CD4-positive, alpha-beta T cell (primary cell): ENCODE measurements around the gene KCTD6. TPM values are rescaled to one million over a fixed set of nuclear protein-coding genes. Genes with fewer than 3 reads are reported as not detected.

Source experiments
- ATAC-seq: fragments of 200-7000 bp; cut with Tn5 transposase; one replicate; pipeline ENCODE4 v1.10.0; 2022; ENCODE audit warnings: mild to moderate bottlenecking; ENCODE audit not compliant: poor library complexity
- CTCF ChIA-PET: fragments of 350-600 bp; sonication (Branson Sonifier 250); formaldehyde crosslinking; loops from one replicate; lab custom pipeline; 2021; ENCODE audit warnings: antibody characterized with exemption, inconsistent platforms; lab: Charles Lee
- POLR2A ChIA-PET: fragments of 350-600 bp; sonication (Branson Sonifier 250); formaldehyde crosslinking; loops from one replicate; lab custom pipeline; 2021; ENCODE audit warnings: antibody characterized with exemption, inconsistent platforms; lab: Charles Lee
- DNase-seq, 14 experiments: peaks; one replicate each; pipeline ENCODE4 v3.0.0-alpha.2; 2013 to 2020; ENCODE audit warnings: mixed read lengths in 2 of 14
- H3K27ac ChIP-seq, 2 donors: one replicate each; pipeline versions ENCODE4 v1.5.1 to v1.7.0; 2013; ENCODE audit warnings: low read length in 2 of 2, low read depth in 1 of 2, mild to moderate bottlenecking in 1 of 2
- H3K27me3 ChIP-seq, 2 experiments: 1 replicate in 1 of 2; 2 replicates in 1 of 2; pipeline versions ENCODE4 v1.6.1 to v1.7.0; 2013; ENCODE audit warnings: low read length in 2 of 2, control low read depth in 1 of 2, mild to moderate bottlenecking in 1 of 2, moderate library complexity in 1 of 2; ENCODE audit not compliant: insufficient read depth in 2 of 2, control insufficient read depth in 1 of 2
- H3K36me3 ChIP-seq: one replicate; pipeline ENCODE4 v1.6.1; 2013; ENCODE audit warnings: low read length, control low read depth; ENCODE audit not compliant: insufficient read depth
- H3K4me1 ChIP-seq: one replicate; pipeline ENCODE4 v1.6.1; 2013; ENCODE audit warnings: low read length, control low read depth; ENCODE audit not compliant: insufficient read depth
- H3K4me3 ChIP-seq: one replicate; pipeline ENCODE4 v1.5.1; 2013; ENCODE audit warnings: mild to moderate bottlenecking, low read length, moderate library complexity
- H3K9me3 ChIP-seq, 2 experiments: 1 replicate in 1 of 2; 2 replicates in 1 of 2; pipeline versions ENCODE4 v1.6.1 to v1.7.0; 2013; ENCODE audit warnings: low read length in 2 of 2, mild to moderate bottlenecking in 2 of 2, control low read depth in 1 of 2, moderate library complexity in 1 of 2; ENCODE audit not compliant: control insufficient read depth in 1 of 2, insufficient read depth in 1 of 2
- H3K27ac Mint-ChIP-seq: one replicate; pipeline ENCODE4 v1.8.0; 2020; ENCODE audit warnings: mixed read lengths
- H3K27me3 Mint-ChIP-seq: one replicate; pipeline ENCODE4 v1.8.0; 2021; ENCODE audit warnings: mixed read lengths
- H3K36me3 Mint-ChIP-seq: one replicate; pipeline ENCODE4 v1.8.0; 2021; ENCODE audit warnings: low read depth, mixed read lengths
- H3K4me1 Mint-ChIP-seq: one replicate; pipeline ENCODE4 v1.8.0; 2021; ENCODE audit warnings: low read depth, mixed read lengths
- H3K4me3 Mint-ChIP-seq: one replicate; pipeline ENCODE4 v1.8.0; 2020; ENCODE audit warnings: mild to moderate bottlenecking, mixed read lengths
- H3K9me3 Mint-ChIP-seq: one replicate; pipeline ENCODE4 v1.8.0; 2020; ENCODE audit warnings: mixed read lengths
- intact Hi-C, 2 experiments: fragments of 100-400 bp; cut with DNase I in 1 of 2; cut with micrococcal nuclease in 1 of 2; formaldehyde crosslinking; loops; one replicate each; pipeline versions ENCODE4 v1.15.1 to v1.9.0; 2023 to 2025; cut with DNase I, micrococcal nuclease
- total RNA-seq, 174 experiments: library from RNA in 2 of 174; stranded (reverse) in 2 of 174; gene quantifications; one replicate each; pipeline ENCODE4 v1.2.3 and lab custom pipeline; 2021 to 2026
- TF ChIP-seq, protein P1 (sequence below): fragments of 200-600 bp; IDR thresholded peaks from one replicate; pipeline ENCODE4 v1.8.0; 2022; ENCODE audit warnings: antibody characterized with exemption, mild to moderate bottlenecking

The KCTD6 gene
- total RNA-seq, 2 experiments from 2014 or later, result 3.8 to 5.0 TPM

DNA sequence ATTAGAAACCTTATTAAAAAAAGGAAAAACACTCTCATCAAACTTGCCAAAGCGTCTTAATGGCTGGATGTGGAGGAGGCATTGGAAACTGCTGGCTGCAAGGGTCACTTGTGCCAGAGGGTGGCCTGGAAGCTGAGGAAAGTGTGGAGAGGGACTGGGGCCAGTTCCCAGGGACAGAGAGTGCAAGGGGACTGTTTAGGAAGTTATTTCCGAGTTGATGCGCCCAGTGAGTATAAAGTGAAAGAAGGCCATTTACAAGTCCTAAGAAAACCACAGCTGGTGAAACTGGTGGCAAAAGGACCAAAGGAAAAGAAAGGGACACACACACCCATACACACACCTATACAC is 7.2 kb upstream of the KCTD6 start:
- intact Hi-C loops, result no loop called here
- Mint-ChIP-seq H3K27ac (no peak overlapping the region), H3K36me3 (no peaks in the 10 kb centered on the region), H3K4me3 (no peak overlapping the region), H3K27me3 (no peaks in the 10 kb centered on the region), H3K4me1 (peaks cover 4% of the 10 kb centered on the region), H3K9me3 (no peaks in the 10 kb centered on the region)
- Histone ChIP-seq H3K9me3 (no peaks in the 10 kb centered on the region), H3K4me3 (no peak overlapping the region), H3K27ac (no peak overlapping the region), H3K36me3 (no peaks in the 10 kb centered on the region), H3K4me1 (no peaks in the 10 kb centered on the region), H3K27me3 (no peaks in the 10 kb centered on the region)
- TF ChIP-seq, protein P1, sequence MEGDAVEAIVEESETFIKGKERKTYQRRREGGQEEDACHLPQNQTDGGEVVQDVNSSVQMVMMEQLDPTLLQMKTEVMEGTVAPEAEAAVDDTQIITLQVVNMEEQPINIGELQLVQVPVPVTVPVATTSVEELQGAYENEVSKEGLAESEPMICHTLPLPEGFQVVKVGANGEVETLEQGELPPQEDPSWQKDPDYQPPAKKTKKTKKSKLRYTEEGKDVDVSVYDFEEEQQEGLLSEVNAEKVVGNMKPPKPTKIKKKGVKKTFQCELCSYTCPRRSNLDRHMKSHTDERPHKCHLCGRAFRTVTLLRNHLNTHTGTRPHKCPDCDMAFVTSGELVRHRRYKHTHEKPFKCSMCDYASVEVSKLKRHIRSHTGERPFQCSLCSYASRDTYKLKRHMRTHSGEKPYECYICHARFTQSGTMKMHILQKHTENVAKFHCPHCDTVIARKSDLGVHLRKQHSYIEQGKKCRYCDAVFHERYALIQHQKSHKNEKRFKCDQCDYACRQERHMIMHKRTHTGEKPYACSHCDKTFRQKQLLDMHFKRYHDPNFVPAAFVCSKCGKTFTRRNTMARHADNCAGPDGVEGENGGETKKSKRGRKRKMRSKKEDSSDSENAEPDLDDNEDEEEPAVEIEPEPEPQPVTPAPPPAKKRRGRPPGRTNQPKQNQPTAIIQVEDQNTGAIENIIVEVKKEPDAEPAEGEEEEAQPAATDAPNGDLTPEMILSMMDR, result no peak
- ChIA-PET POLR2A (interaction anchor here (1.2 kb wide), 1 partner anchor 52 kb away, joined by 3 read pairs; no protein-coding TSS in a partner anchor), CTCF (interaction anchor here (0.6 kb wide), 1 partner anchor 152 kb away, joined by 3 read pairs; the partner anchor contains the start of gene PXK)
- DNase-seq (no peak), ATAC-seq (no peak)

DNA sequence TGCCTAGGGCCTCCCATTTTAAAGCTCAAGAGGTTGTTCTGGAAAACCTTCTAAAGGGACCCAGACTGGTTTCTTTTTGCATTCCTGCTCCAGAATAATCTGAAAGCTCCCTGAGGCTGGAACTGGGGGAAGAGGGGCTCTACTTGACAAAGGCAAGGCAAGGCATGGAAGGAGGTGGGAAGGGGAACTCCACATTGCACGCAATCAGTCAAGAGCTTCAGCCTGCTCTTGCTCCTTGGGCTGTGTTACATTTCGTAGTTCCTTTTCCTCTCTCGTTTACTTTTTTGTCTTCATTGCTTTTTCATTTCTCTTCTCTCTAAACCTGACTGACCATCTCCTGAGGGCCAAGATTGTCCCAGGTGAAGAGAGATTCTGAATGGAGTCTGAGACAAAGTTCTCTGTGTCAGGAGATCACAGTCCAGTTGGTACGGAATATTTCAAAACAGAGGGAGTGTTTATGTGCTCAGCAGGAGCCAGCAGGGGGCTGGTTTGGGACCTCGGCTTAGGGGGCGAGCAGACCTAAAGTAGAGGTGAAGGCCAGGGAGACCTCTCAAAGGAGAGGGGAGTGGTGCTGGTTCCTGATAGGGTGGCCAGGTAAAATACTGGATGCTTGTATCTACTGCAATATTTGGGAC is 6.0 kb upstream of the KCTD6 start:
- H3K4me1 ChIP-seq, result peaks cover 2% of the 10 kb centered on the region
- Mint-ChIP-seq H3K36me3 (no peaks in the 10 kb centered on the region), H3K4me1 (peaks cover 14% of the 10 kb centered on the region), H3K9me3 (no peaks in the 10 kb centered on the region), H3K4me3 (no peak overlapping the region), H3K27ac (no peak overlapping the region), H3K27me3 (no peaks in the 10 kb centered on the region)
- TF ChIP-seq, protein P1, result no peak
- H3K4me3 ChIP-seq, result no peak overlapping the region
- ATAC-seq (no peak), DNase-seq (no peak)
- CTCF ChIA-PET, result no interaction called here
- no peaks in the 10 kb centered on the region for H3K36me3 ChIP-seq
- no peaks in the 10 kb centered on the region for H3K9me3 ChIP-seq
- H3K27ac ChIP-seq, result no peak overlapping the region
- intact Hi-C loops, result no loop called here
- no peaks in the 10 kb centered on the region for H3K27me3 ChIP-seq
- POLR2A ChIA-PET, result no interaction called here

DNA sequence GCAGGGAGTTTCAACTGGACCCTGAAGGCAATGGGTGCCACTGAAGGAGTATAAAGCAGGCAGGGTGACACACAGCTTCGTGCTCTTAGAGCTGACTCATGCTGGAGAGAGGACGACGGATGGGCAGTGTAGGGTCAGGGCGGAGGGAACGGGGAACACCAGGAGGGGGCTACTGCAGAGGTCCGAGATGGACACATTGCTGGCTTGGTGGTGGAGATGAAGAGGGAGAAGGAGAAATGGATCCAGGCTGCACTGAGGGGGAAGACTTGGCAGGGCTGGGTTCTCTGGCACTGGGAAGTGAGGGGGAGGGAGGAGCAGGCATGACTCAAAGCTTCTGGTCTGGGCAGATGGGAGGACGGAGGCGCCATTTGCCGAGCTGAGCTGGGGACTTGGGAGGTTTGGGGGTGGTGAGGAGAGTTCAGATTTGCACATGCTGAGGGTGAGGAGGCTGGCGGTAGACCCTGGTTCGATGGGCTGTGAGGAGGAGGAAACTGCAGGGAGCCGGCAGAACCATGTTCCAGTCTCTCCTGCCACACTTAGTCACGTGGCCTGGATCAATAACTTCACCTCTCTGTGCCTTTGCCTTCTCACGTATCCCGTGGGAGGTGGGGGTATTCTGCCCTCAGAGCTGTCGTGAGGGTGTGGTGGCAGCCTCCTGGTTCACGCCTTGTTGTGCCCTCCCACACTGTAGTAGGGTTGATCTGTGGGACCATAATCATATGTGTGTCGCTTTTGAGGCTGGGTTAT is 4.6 kb upstream of the KCTD6 start:
- H3K4me3 Mint-ChIP-seq, result no peak overlapping the region
- H3K27ac ChIP-seq, result no peak overlapping the region
- ChIA-PET POLR2A (no interaction called here), CTCF (no interaction called here)
- peaks cover 9% of the 10 kb centered on the region for H3K4me1 ChIP-seq
- TF ChIP-seq, protein P1, result no peak
- no peaks in the 10 kb centered on the region for H3K9me3 ChIP-seq
- DNase-seq, result peak in 2 of 14 experiments; percentile 42 to 60
- H3K9me3 Mint-ChIP-seq, result no peaks in the 10 kb centered on the region
- intact Hi-C loops, result no loop called here
- no peaks in the 10 kb centered on the region for H3K36me3 Mint-ChIP-seq
- no peak overlapping the region for H3K27ac Mint-ChIP-seq
- no peak overlapping the region for H3K4me3 ChIP-seq
- no peaks in the 10 kb centered on the region for H3K36me3 ChIP-seq
- ATAC-seq, result no peak
- H3K27me3 Mint-ChIP-seq, result no peaks in the 10 kb centered on the region
- no peaks in the 10 kb centered on the region for H3K27me3 ChIP-seq
- H3K4me1 Mint-ChIP-seq, result peaks cover 21% of the 10 kb centered on the region
